Common myeloid progenitor, CD34-positive (primary cell): Measurements from ENCODE around the gene KIAA1191. TPM values are rescaled to one million over a fixed set of nuclear protein-coding genes. Genes with fewer than 3 reads are reported as not detected.
"Not testable (repeated sequence)": the region's sequence is repeated elsewhere in the genome, so short reads cannot be mapped to it uniquely, and the experiment has no call there.

ENCODE experiments used
- CTCF ChIA-PET: fragments of 350-600 bp; sonication (Branson Sonifier 250); formaldehyde crosslinking; loops from one replicate; lab custom pipeline; 2021; ENCODE audit warnings: antibody characterized with exemption; lab: Charles Lee
- POLR2A ChIA-PET: fragments of 350-600 bp; sonication (Branson Sonifier 250); formaldehyde crosslinking; loops from one replicate; lab custom pipeline; 2021; ENCODE audit warnings: antibody characterized with exemption; lab: Charles Lee
- DNase-seq, 3 donors: peaks; one replicate each; pipeline versions ENCODE4 v3.0.0 to v3.0.0-alpha.2; 2013
- H3K27ac ChIP-seq, 2 experiments: 1 replicate in 1 of 2; 2 replicates in 1 of 2; pipeline ENCODE4 v1.7.0; 2013; ENCODE audit warnings: inconsistent platforms in 2 of 2, low read length in 2 of 2, mild to moderate bottlenecking in 2 of 2, low read depth in 1 of 2, moderate library complexity in 1 of 2; ENCODE audit not compliant: severe bottlenecking in 2 of 2, insufficient read depth in 1 of 2, poor library complexity in 1 of 2
- H3K27me3 ChIP-seq, 5 experiments: replicated peaks in 2 of 5; 1 replicate in 3 of 5; 2 replicates in 2 of 5; pipeline versions ENCODE4 v1.6.1 to v1.7.0; 2013; ENCODE audit warnings: low read length in 4 of 5, mild to moderate bottlenecking in 2 of 5, moderate library complexity in 2 of 5, inconsistent platforms in 1 of 5; ENCODE audit not compliant: insufficient read depth in 5 of 5, control insufficient read depth in 4 of 5
- H3K36me3 ChIP-seq, 4 experiments: 1 replicate in 2 of 4; 2 replicates in 2 of 4; pipeline versions ENCODE4 v1.6.1 to v1.7.0; 2013; ENCODE audit warnings: low read length in 3 of 4, control low read depth in 1 of 4, mild to moderate bottlenecking in 1 of 4; ENCODE audit not compliant: control insufficient read depth in 4 of 4, insufficient read depth in 4 of 4
- H3K4me1 ChIP-seq, 4 experiments: 1 replicate in 3 of 4; 2 replicates in 1 of 4; pipeline versions ENCODE4 v1.6.1 to v1.7.1; 2013; ENCODE audit warnings: low read length in 3 of 4, mild to moderate bottlenecking in 3 of 4, control low read depth in 1 of 4, inconsistent platforms in 1 of 4, moderate library complexity in 1 of 4; ENCODE audit not compliant: control insufficient read depth in 4 of 4, insufficient read depth in 4 of 4; ENCODE audit errors: control extremely low read depth in 1 of 4
- H3K4me3 ChIP-seq, 7 experiments: 1 replicate in 4 of 7; 2 replicates in 3 of 7; pipeline versions ENCODE4 v1.5.1 to v1.7.0; 2013; ENCODE audit warnings: mild to moderate bottlenecking in 7 of 7, low read length in 6 of 7, moderate library complexity in 6 of 7, inconsistent platforms in 2 of 7, low read depth in 2 of 7, control low read depth in 1 of 7; ENCODE audit not compliant: insufficient read depth in 4 of 7, control insufficient read depth in 1 of 7; ENCODE audit errors: extremely low read depth in 1 of 7
- H3K9me3 ChIP-seq, 5 experiments: 1 replicate in 4 of 5; 2 replicates in 1 of 5; pipeline versions ENCODE4 v1.6.1 to v1.7.1; 2013; ENCODE audit warnings: low read length in 4 of 5, mild to moderate bottlenecking in 2 of 5, inconsistent platforms in 1 of 5, low read depth in 1 of 5, moderate library complexity in 1 of 5; ENCODE audit not compliant: control insufficient read depth in 4 of 5, insufficient read depth in 2 of 5; ENCODE audit errors: control extremely low read depth in 1 of 5
- WGBS: methylation state at CpG from one replicate; pipeline ENCODE4 v1.1.5; 2013; ENCODE audit not compliant: insufficient coverage; 5-methylcytosine and 5-hydroxymethylcytosine counted together
- polyA plus RNA-seq: library from polyadenylated mRNA; unstranded; fragments of 120-200 nt; gene quantifications from one replicate; pipeline ENCODE4 v1.2.1, GENCODE V29; 2013

KIAA1191 gene, protein sequence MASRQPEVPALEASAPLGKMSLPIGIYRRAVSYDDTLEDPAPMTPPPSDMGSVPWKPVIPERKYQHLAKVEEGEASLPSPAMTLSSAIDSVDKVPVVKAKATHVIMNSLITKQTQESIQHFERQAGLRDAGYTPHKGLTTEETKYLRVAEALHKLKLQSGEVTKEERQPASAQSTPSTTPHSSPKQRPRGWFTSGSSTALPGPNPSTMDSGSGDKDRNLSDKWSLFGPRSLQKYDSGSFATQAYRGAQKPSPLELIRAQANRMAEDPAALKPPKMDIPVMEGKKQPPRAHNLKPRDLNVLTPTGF
- 44.5 TPM for polyA plus RNA-seq

DNA sequence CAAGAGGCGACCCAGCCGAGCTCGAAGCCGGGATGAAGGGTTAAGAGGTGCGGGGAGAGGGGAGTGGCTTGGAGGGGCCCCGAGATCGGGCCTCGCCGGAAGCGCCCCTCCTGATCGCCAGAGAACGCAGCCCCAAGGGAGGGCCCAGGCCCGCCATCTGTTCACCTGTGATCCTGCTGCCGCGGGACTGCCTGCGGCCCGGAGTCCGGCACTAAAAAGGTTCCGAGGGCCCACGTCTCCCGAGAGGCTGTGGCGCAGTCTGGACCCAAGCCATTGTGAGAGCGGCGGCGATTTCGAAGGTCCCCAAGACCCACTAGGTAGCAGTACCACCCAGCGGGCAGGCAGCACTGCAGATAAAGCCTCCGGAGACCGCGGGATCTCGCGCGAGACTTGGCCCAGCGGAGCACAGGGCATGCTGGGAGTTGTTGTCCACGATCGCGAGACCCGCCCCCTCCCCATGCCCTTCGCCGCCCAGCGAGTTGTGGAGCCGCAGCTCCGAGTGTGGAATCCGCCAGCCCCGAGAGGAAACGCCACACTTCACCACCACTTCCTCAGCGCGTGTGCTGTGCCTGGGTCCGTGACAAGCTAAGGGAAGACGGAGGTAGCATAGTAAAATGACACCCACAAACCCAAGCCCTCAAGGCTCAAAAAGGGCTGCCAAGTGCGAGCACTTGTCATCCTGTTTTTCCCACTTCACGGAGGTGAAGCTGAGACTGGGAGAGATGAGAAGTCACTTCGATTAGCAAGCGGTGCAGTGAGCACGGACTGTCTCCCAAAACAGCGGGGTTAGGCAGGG, at the start of gene KIAA1191:
Gene KIAA1191 (minus strand): TSS at position 328 of the 796 bp plus-strand sequence. CDS start 2,256 bp downstream, outside the sequence.
- Histone ChIP-seq H3K36me3 (peaks cover 3 to 19% (median 12%) of the 10 kb centered on the region in 4 experiments), H3K4me1 (peaks cover 5 to 31% (median 25%) of the 10 kb centered on the region in 4 experiments), H3K4me3 (peak within 1 kb of the TSS; percentile 65 to 97 (median 89)), H3K27ac (peak within 1 kb of the TSS; percentile 70 to 92), H3K27me3 (peaks cover 0 to 3% (median 0%) of the 10 kb centered on the region in 5 experiments), H3K9me3 (no peaks in the 10 kb centered on the region)
- 0% methylated on average over 50 of the region's 56 CpGs for WGBS
- peak; percentile 96 to 98 (median 98) for DNase-seq
- CTCF ChIA-PET, result interaction anchor here (0.9 to 1.6 kb wide), 4 partner anchors 20 to 31 kb away, joined by 3 to 6 read pairs (median 4); no protein-coding TSS in a partner anchor
- POLR2A ChIA-PET, result interaction anchor here (0.6 to 1.6 kb wide), 8 partner anchors 10 to 178 kb away, joined by 3 to 5 read pairs (median 3); partner anchors contain the start of gene NOP16

DNA sequence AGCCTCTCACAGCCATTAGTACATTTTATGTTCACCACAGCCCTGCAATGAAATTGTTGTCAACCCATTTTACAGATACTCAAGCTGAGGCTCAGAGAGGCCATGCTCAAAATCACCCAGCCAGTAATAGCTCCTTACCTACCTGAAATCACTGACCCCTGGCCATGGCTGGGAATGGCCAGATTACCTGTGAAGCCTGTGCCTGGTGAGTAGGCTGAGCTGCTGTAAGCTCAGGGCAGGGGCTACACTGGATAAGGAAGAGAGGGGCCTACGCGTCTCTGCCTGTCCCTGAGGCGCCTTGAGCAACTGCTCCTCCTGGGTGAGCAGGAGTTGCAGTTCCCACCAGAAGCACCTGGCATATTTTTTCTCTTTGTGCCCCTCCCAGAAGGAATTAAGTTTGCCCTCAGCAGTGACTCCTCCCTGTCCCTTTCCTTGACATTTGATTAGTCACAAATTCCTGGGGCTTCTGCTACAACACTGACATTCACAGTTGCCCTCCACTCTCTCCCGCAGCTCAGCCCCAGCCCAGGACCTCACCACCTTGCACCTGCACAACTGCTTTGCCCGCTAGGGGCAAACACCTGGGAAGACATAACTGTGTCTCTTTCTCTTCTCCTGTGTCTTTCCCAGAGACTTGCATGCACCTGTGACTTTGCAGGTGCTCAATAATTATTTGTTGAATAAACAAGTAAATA, 49.1 kb upstream of the KIAA1191 start:
- CTCF ChIA-PET, result interaction anchor here (1.0 kb wide), 1 partner anchor 15 kb away, joined by 3 read pairs; no protein-coding TSS in a partner anchor
- peaks cover 0 to 3% (median 2%) of the 10 kb centered on the region in 4 experiments for H3K4me1 ChIP-seq

DNA sequence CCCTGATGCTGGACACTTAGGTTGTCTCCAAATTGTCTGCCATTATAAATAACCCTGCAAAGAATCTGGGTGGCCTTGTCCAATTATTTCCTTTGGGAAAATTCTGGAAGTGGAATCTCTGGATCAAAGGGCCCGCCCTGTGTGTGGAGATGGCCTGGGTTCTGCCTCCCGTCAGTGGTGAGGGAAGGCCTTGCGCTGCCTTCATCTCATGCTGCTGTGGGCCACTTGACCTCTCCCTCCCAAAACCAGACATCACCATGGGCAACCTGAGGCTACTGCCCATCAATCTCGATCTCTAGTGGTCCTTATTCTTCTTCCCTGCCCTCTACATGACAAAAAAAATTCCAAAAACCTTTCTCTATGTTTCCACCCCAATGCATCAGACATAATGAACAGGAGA, 48.2 kb upstream of the KIAA1191 start:
- no peak overlapping the region for H3K4me3 ChIP-seq
- DNase-seq, result no peak
- POLR2A ChIA-PET, result no interaction called here
- peaks cover 3 to 21% (median 12%) of the 10 kb centered on the region in 4 experiments for H3K36me3 ChIP-seq
- H3K27me3 ChIP-seq, result no peaks in the 10 kb centered on the region
- CTCF ChIA-PET, result interaction anchor here (1.0 kb wide), 1 partner anchor 15 kb away, joined by 3 read pairs; no protein-coding TSS in a partner anchor
- WGBS, result 97% methylated on average over 4 of the region's 4 CpGs
- no peak overlapping the region for H3K27ac ChIP-seq
- H3K4me1 ChIP-seq, result no peaks in the 10 kb centered on the region
- no peaks in the 10 kb centered on the region for H3K9me3 ChIP-seq

More for the DNA sequence above, 49.1 kb upstream of the KIAA1191 start:
- H3K36me3 ChIP-seq, result peaks cover 3 to 20% (median 11%) of the 10 kb centered on the region in 4 experiments
- H3K27ac ChIP-seq, result no peak overlapping the region
- DNase-seq, result no peak
- 96% methylated on average over 3 of the region's 5 CpGs for whole genome bisulfite sequencing
- no peaks in the 10 kb centered on the region for H3K27me3 ChIP-seq
- POLR2A ChIA-PET, result no interaction called here
- no peak overlapping the region for H3K4me3 ChIP-seq
- H3K9me3 ChIP-seq, result no peaks in the 10 kb centered on the region

DNA sequence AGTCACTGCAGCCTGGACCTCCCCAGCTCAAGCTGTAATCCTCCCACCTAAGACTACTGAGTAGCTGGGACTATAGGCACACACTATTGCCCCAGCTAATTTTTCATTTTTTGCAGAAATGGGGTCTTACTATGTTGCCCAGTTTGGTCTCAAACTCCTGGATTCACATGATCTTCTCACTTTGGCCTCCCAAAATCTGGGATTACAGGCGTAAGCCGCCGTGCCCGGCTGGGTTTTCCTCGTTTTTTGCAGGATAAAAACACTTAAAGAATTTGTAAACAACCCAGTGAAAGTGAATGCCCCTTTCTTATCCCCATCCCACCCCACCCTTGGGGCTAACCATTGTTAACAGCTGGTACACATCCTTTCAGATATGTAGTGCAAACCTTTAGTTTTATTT, 47.0 kb upstream of the KIAA1191 start:
- Histone ChIP-seq H3K27me3 (no peaks in the 10 kb centered on the region), H3K4me1 (no peaks in the 10 kb centered on the region), H3K27ac (no peak overlapping the region), H3K4me3 (no peak overlapping the region), H3K9me3 (no peaks in the 10 kb centered on the region), H3K36me3 (peaks cover 3 to 21% (median 14%) of the 10 kb centered on the region in 4 experiments)
- DNase-seq, result no peak
- 100% methylated on average over 5 of the region's 5 CpGs for WGBS
- CTCF ChIA-PET, result no interaction called here
- POLR2A ChIA-PET, result no interaction called here

DNA sequence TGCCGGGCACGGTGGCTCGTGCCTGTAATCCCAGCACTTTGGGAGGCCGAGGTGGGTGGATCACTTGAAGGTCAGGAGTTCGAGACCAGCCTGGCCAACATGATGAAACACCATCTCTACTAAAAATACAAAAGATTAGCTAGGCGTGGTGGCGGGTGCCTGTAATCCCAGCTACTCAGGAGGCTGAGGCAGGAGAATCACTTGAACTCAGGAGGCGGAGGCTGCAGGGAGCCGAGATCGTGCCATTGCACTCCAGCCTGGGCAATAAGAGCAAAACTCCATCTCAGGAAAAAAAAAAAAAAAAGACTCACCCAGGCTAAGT, 46.6 kb upstream of the KIAA1191 start:
- H3K27ac ChIP-seq, DNase-seq, H3K9me3 ChIP-seq, H3K27me3 ChIP-seq, H3K4me3 ChIP-seq, H3K4me1 ChIP-seq, POLR2A ChIA-PET: not testable (repeated sequence)
- 90% methylated on average over 2 of the region's 10 CpGs for WGBS
- peaks cover 3 to 21% (median 14%) of the 10 kb centered on the region in 4 experiments for H3K36me3 ChIP-seq
- CTCF ChIA-PET, result interaction anchor here (0.6 to 1.8 kb wide), 2 partner anchors 7 to 10 kb away, joined by 3 to 7 read pairs; no protein-coding TSS in a partner anchor

DNA sequence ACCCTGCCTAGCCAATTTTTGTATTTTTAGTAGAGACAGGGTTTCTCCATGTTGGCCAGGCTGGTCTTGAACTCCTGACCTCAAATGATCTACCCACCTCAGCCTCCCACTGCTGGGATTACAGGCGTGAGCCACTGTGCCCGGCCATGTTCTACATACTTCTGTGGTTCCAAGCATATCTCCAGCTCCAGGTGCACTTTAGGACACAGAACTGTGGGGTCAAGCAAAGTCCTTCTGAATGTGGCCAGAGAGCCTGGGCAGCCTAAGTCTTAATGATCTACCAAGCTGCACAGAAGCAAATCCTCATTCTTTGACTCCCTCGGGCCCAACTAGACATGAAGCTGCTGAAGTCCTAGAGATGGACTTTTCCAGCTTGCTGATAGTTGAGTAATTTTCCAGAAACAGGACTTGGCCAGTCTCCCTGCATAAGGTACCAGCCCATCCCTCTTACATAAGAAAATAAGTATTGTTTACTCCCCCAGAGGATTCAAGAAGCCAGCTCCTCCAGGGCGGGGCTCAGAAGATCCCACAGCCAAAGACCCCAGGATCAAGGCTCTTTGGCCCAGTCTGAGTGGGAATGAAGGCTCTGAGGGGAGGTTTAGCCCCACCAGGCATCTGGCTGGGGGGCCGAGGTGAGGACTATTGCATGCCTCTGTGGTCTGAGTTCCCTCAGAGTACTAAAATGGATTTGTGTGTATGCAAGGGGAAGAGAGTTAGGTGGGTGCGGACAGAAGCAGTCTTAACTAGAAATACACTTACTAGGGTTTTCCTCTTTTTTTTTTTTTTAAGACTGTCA, 46.1 kb upstream of the KIAA1191 start:
- H3K4me1 ChIP-seq, result no peaks in the 10 kb centered on the region
- no peaks in the 10 kb centered on the region for H3K9me3 ChIP-seq
- H3K27me3 ChIP-seq, result no peaks in the 10 kb centered on the region
- peaks cover 3 to 21% (median 14%) of the 10 kb centered on the region in 4 experiments for H3K36me3 ChIP-seq
- H3K27ac ChIP-seq, result no peak overlapping the region
- no peak overlapping the region for H3K4me3 ChIP-seq
- CTCF ChIA-PET, result interaction anchor here (0.6 to 2.0 kb wide), 5 partner anchors 8 to 135 kb away, joined by 3 to 7 read pairs (median 3); no protein-coding TSS in a partner anchor
- WGBS, result 97% methylated on average over 4 of the region's 6 CpGs
- POLR2A ChIA-PET, result no interaction called here
- DNase-seq, result no peak
